ENCODE results near the gene ANKFY1.

Gene ANKFY1

DNA sequence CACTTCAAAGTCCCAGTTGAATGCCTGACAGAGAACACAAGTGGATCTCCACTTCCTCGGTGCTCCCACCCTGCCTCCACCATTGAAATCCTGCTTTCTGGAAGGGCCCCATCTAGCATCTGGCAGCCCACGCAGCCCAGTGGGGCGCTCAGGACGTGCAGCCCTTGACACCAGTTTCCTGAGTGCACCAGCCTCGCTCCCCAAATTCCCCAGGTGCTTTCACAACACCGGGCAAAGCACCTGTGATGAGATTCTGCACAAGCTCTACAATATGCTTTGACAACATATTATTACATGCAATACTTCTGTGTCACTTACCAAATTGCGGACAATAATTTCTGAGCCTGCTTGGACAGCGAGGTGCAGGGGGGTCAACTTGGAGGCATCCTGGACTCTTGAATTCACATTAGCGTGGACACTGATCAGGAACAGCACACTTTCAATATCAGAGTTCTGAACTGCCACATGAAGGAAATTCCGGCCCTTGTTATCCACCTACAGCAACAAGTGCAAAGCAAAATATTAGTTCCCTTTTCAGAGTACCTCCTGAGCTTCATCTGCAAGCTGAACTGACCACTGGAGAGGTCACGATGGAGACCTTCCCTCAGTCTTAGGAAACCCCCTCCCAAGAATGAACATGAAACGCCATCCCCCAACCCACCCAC is 86.8 kb downstream of the ANKFY1 start:
- DNase-seq, result no peak

DNA sequence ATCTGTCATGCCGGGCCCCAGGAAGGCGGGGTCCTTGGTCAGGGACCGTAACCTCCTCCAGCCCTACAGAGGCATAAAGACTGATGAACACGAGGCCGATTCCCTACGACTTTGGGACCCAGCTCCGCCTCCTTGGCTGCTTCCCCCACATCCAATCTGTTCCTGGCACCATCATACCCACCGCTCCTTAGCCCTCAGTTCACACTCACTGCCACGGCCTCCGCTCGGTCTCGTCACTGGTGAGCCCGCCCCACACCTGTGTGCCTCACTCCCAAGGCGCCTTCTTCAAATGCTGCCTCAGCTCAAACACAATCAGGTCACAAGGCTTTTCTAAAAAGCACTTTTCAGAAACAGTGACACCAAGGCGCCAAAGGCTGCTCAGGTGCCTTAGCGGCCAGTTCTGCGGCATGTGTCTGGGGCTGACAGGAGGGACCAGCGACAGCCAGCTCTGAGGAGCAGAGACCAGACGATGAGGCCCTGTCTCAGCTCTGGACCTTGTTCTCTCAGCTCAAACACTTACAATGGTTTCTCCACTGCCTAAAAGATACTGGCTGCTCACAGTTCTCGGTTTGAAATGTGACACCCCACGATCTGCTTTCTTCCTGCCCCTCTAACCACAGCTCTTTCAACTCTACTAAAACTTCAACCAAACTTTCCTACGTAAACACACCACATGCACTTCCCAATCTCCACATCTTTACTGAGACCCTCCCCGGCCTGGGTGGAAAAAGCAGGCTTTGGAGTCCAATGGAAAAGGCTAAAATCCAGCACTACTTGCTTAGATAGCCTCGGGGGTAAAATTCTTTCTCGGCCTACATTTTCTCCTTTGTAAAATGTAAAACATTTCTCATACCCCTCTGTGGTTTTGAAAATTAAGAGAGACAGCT is 87.6 kb downstream of the ANKFY1 start:
- DNase-seq, result no peak

DNA sequence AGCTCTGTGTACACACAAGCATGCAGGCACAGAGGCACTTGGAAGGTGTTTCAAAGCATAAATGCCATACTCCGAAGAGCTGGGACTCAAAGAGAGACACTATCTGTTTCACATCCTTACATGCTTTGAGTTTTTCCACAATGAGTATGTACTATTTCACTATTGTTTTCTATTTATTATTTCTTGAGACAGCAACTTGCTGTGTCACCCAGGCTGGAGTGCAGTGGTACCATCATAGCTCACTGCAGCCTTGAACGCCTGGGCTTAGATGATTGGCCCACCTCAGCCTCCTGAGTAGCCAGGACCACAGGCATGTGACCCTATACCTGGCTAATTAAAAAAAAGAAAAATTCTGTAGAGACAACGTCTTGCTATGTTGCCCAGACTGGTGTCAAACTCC is 89.2 kb downstream of the ANKFY1 start:
- no peak for DNase-seq

DNA sequence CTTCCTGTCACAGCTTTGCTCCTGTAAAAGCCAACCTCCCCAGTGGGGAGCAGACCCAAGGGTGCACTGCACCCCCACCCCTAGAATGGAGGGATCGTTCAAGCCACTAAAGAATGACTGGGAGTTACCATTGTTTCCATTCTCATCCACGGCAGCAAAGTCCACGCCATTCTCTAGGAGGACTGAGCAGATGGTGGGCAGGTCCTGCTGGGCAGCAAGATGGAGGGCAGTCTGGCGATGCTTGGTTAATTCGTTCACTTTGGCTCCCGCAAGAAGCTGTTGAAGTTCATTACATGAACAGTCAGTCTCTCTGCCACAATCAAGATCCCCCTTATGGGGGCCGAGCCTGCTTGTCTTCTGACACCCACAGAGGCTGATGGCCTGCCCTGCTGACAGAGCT is 90.0 kb downstream of the ANKFY1 start:
- DNase-seq, result no peak

DNA sequence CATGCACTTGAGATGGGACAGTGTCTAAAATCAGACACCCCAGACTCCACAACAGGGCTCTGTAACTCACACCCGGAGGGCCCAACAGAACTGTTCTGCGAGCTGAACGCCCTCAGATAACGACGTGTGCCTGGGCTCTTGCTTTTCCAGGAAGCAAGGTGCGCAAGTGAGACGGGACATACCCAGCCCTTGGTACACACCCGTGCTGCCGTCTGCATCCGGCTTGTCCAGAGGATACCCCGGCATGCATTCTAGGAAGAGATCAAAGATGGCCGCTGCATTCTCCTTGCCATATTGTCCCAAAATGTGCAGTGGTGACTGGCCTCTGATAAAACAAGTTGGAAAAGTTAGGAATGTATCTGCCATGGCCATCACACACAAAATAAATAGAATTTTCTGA is 91.4 kb downstream of the ANKFY1 start:
- DNase-seq, result no peak

DNA sequence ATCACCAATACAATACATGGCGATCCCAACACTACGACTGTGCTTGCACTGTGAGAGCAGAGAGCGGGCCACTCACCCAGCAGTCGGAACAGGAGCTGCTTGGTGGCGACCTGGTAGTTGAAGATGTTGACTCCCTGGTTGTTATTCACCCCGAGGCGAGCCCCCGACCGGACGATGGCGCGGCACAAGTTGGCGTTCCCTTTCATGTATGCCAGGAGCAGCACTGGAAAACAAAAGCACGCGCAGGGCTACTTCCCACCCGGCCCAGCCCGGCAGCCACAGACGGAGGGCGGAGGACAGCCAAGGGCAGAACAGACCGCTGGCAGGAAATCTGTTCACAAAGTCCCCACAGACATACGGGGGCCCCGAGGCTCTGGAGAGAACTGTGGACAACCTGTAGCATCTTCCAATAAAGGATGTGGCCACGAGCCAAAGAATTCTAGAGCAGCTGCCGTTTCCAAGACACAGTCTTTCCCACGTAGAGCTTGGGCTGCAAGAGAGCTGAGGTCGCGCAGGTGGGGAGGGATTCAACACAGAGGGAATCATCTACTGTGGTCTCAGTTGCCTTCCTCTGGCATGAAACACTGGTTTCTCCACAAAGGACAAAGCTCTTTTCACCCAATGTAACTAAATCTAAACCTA is 93.0 kb downstream of the ANKFY1 start:
- no peak for DNase-seq

DNA sequence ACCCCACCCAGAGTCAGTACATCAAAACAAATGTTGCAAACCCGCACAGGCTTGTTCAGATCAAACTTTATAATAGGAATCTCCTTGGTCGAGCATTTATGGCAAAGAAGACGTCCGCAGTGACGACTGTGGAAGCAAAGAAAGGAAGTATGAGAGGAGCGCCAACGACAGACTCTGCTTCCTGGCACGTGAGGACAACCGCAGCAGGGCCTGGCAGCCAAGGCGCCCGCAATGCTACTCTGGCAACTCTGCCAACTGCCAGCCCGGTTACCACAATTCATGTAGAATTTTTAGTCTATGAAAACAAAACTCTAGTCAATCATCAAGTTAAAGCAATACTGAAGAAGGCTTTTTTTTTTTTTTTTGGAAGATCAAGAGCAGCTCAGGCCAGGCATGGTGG is 96.0 kb downstream of the ANKFY1 start:
- no peak for DNase-seq

DNA sequence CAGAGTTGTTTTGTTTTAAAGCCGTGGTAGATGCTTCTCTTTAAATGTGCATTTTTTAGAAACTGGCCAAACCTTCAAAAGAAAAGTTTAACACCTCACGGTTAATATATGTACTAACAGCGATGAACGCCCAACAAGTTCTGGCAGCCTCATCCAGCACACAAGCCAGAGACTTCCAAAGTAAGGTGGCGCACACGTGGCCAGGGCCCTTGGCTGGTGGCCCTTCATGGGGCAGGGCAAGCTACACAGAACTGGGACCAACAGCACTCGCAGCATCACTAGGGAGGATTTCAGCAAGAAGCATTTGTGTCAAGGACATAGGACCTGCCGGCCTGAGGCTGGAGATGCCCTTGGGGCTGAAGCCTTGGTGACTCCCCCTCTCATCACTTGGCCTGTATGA is 97.4 kb downstream of the ANKFY1 start:
- DNase-seq, result no peak

DNA sequence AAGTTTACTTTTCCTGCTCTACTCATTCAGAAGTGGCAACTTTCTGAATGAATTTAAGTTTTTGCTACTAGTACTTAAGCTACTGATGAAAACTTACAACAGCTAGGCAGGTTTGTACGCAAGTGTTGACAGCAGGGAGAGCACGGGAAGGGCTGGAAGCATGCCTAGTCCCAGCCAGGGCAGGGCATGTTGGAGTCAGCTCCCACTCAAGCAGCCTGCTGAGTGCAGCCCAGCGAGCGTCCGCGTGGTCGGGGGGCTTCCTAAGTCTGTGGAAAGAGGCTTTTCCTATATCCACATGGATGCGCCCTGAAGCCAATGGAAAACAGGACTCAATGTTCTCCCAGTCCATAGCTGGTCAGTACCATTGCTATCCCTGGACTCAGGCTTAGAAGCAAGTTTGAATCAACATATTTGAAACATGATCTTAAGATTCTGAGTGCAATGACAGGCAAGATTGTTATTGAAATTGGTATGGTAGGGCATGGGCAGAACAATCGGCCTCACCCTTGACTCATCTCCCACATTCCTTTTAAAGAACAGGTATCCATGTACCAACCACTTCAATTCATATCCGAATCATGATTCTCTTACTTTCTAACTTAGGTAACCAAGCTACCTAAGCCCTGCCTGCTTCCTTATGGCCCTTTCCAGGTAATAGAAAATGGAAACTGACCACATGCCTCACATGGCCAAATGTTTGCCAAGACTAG is 98.3 kb downstream of the ANKFY1 start:
- DNase-seq, result no peak

DNA sequence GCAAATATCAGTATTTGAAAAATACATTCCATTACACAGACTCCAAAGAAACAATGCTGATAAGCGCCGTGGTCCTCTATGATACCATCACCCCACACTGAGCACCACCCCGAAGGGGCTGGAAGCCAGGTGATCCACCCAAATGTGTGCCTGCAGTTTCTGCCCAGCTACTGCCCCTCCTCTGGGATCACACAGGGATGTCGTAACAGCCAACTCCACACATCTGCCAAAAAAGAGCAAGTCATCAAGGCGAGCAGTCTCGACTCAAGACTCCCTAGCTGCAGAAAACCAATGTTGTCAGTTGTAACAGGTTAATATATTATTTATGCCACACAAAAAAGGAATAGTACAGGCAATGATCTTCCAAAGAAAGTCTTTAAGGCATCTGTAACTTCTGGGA is 99.8 kb downstream of the ANKFY1 start:
- DNase-seq, result no peak

DNA sequence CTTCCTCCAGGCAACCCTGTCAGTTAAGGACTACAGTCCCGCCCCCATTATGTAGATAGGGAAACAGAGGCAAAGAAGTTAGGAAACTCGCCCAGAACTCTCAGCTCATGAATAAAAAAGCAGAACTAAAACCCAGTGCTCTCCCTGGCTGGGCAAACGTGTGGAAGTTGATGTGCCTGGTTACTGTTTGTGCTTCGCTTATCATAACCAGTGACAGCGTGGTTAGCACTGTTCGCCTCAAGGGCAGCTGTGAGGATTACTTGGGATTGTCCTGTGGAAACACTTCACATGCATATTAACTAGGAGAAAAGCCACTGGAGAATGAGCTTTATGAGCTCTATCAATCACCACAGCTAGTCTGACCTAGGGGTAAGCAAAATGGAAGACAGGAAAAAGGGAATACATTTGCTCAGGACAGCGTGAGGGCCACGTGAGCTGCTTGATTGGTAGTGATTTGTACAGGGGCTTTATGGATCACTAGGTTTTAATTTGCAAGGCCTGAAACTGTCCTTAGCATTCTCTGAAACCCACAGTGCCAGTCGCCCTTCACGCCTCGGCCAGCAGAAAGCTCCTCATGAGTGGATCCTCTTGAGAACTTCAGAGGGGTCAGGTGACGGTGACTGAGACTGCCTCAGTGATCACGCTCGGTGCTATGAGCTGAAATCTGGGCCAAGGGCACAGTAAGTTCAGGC is 100.9 kb downstream of the ANKFY1 start:
- no peak for DNase-seq

DNA sequence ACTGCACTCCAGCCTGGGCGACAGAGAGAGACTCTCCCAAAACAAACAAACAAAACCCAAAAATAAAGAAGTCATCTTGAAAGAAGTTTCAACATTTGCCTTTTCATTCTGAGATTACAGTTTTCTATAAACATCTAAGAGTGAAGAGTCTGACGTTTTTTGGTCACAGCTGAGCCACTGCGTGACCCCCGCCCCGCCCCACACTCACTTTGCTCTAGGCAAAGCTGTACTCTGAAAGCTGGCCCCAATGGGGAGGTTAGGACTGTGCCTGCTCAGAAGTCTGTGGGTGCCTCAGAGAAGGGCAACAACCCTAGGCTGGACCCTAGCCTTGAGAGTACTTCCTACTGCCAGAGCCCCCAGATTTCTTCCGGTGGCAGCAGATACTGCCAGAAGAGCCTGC is 101.5 kb downstream of the ANKFY1 start:
- DNase-seq, result no peak

DNA sequence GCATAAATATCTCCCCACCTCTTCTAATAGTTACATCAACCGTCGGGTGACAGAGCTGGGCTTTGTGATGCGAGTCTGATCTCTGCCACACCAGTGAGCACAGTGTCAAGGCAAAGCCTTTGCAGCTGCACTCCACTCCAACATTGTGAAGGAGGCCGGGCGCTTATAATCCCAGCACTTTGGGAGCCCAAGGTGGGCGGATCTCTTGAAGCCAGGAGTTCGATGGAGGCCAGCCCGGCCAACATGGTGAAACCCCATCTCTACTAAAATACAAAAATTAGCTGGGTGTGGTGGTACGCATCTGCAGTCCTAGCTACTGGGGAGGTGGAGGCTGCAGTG is 101.8 kb downstream of the ANKFY1 start:
- DNase-seq, result no peak

DNA sequence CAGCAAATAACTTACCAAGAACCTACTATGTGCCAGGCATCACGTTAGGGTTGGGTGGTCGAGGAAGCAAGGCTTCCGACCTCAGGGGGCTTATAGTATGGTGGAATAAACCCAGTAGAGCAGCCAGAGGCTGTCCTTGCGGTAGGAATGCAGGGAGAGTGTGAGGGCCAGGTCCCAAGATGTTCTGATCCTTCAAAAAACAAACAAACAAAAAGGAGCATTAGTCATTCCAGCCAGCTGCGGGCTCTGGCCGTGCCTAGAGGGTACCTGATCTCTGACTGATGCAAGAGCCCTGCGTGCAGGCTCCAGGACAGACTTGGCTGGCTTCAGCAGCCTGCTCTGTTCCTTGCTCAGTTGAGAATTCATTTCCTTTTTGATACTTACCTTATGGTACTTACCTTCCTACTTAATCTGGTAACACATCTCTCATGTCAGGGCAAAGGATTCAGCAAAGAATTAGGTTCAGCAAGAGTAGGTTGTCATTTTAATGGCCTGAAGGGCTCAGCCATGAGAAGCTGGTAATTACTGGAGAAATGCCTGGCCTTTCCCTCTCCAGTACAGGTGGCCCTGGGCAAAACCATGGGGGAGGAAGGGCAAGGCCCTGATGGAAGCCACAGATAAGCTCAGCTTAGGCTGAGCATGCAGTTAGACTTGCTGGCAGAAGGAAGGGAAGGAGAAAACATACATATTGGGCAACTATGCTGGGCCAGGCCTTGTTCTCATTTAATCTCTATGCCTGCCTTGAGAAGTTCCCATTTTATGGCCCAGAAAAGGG is 102.4 kb downstream of the ANKFY1 start:
- DNase-seq, result no peak

DNA sequence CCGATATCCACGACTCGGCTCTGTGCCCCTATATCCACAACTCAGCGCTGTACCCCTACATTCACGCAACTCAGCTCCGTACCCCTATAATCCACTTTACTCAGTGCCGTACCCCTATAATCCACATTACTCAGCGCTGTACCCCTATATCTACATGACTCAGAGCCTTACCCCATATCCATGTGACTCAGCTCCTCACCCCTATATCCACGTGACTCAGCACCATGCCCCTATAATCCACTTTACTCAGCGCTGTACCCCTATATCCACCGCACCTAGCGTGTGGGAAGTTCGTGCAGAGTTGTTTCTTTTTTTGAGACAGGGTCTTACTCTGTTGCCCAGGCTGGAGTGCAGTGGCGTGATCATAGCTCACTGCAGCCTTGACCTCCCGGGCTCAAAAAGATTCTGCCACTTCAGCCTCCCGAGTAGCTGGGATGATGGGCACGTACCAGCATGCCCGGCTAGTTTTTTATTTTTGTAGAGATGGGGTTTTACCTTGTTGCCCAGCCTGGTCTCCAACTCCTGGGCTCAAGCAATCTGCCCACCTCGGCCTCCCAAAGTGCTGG is 103.4 kb downstream of the ANKFY1 start:
- DNase-seq, result no peak

DNA sequence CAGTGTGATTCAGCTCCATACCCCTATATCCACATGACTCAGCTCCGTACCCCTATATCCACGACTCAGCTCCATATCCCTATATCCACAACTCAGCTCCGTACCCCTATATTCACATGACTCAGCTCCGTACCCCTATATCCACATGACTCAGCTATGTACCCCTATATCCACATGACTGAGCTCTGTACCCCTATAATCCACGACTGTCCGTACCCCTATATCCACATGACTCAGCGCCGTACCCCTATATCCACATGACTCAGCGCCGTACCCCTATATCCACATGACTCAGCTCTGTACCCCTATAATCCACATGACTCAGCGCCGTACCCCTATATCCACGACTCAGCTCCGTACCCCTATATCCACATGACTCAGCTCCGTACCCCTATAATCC is 104.0 kb downstream of the ANKFY1 start:
- DNase-seq, result no peak

DNA sequence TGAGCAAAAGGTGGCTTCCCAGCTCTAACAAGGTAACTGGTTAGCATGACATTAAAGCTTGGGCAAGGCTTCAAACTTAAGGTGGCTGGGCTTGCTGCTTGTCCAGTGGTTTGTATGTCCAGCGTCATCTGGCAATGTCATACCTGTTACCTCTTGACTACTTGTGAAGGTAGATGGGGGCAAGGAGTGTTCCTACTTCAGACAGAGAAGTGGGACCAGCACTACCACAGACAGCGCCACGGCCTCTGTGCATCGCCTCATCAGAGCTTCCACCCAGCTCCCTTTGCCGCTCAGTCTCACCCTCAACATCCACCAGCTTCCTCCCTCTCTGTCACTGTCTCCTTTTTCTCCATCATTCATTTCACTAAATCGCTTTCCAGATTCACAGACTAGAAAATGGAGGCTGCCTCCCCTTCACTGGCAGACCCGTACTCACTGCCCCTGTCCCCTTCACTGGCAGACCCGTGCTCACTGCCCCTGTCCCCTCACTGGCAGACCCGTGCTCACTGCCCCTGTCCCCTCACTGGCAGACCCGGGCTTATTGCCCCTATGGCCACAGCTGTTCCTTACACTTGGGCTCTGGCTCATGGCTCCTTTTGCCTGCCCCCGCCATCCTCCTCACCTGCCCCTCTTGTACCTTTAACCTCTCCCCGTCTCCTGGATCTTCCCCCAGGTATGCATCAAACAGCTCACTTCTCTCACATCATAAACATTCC is 106.0 kb downstream of the ANKFY1 start:
- no peak for DNase-seq

DNA sequence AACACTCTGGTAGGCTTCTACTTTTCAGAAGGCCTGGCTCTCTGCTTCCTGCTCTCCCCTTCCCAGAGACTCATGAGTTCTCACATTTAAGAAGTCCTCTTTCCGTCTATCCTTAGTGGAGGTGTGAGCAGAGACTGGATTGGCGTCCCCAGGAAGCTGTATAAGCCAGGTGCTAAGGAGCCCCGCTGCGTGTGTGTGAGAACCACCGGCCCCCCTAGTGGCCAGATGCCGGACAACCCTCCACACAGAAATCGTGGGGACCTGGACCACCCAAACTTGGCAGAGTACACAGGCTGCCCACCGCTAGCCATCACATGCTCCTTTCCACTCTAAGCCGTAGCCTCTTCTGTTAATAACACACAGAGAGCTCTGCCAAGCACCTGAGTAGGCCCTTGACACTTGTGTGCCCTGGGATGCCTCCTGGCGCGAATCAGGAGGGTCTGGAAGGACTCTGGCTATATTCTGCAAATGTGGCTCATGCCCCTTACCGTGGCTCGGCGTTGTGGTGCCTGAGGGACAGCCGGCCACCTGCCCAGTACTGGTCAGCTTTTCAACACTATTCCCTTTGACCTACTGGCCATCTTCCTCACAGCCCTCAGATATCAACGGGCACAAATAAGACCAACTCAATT is 106.9 kb downstream of the ANKFY1 start:
- no peak for DNase-seq

DNA sequence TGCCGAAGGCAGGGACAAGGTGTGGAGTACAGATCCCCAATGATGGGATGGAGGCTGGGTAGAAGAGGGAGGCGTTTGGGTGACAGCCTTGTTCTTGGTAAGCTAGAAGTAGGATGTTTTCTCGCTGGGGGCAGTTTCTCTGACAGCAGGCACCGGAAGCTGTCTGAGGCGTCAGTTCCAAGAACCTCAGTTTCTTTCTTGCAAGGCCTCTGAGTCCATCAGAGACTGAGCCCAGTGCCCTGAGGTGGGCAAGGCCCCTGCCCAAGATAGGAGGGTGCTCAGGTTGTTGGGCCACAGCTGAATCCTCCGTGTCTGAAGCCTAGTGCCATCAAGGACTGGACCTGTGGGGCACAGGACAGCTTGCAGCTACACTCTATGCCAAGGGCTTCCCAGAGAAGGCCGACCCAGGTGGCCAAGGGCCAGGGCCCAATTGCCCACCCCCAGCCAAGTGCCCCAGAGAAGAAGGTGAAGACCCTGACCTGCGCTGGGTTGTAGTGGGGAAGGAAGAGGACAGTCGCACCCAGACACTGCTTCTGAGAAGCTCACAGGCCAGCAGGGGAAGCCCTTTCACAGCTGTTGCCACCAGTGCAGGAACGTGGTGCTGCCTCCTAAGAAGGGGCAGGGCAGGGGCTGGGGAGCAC is 107.7 kb downstream of the ANKFY1 start:
- no peak for DNase-seq

DNA sequence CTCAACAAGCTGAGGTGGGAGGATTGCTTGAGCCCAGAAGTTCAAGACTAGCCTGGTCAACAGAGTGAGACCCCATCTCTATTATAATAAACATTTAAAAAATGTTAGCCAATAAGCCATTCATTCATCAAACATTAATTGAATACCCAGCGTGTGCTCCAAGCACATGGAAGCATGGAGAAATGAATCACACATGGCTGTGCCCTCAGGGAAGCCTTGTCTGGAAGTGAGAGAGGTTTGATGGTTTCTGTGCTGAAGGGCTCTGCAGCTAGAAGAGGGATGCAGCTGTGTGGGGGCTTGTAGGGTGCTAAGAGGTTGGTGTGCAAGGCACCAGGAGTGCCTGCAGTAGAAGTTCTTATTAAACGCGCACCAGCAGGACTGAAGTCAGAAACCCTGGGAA is 109.6 kb downstream of the ANKFY1 start:
- no peak for DNase-seq

All from NCI-H1930 (cell line).